SU-DHL-6 (cell line): Measurements from ENCODE around the gene IRX2.

Source experiments
- H2AFZ ChIP-seq: fragments of 200-600 bp; sonication (generic); 2 replicates; pipeline ENCODE4 v1.6.1; 2014; ENCODE audit warnings: low read depth, mild to moderate bottlenecking, moderate library complexity, mixed read lengths, antibody characterized with exemption, low read length; ENCODE audit not compliant: severe bottlenecking
- H3F3A ChIP-seq: fragments of 200-600 bp; shearing (Covaris generic); 2 replicates; pipeline ENCODE4 v1.6.0; 2016; ENCODE audit warnings: antibody characterized with exemption, mild to moderate bottlenecking; ENCODE audit not compliant: insufficient read depth
- H3K27ac ChIP-seq: fragments of 200-600 bp; sonication (generic); 2 replicates; pipeline ENCODE4 v1.5.1; 2016; ENCODE audit warnings: low read depth, mild to moderate bottlenecking, low read length, moderate library complexity, mixed read lengths
- H3K27me3 ChIP-seq: fragments of 200-600 bp; sonication (generic), shearing (Covaris generic); 2 replicates; pipeline ENCODE4 v1.6.0; 2014; ENCODE audit warnings: mild to moderate bottlenecking, low read length
- H3K36me3 ChIP-seq: fragments of 200-600 bp; sonication (generic); 2 replicates; pipeline ENCODE4 v1.6.1; 2014; ENCODE audit warnings: mild to moderate bottlenecking, low read length, mixed read lengths
- H3K4me2 ChIP-seq: fragments of 300-600, 200-600 bp; shearing (Covaris generic), sonication (generic); 2 replicates; pipeline ENCODE4 v1.6.0; 2014; ENCODE audit warnings: low read length, low read depth, mild to moderate bottlenecking; ENCODE audit not compliant: poor library complexity, severe bottlenecking
- H3K4me3 ChIP-seq: fragments of 200-600 bp; sonication (generic); 2 replicates; pipeline ENCODE4 v1.5.1; 2014; ENCODE audit warnings: antibody characterized with exemption, low read length, mild to moderate bottlenecking, mixed read lengths; ENCODE audit not compliant: insufficient read depth, poor library complexity, severe bottlenecking
- H3K79me2 ChIP-seq: fragments of 200-600 bp; sonication (generic); 2 replicates; pipeline ENCODE4 v1.6.1; 2014; ENCODE audit warnings: mild to moderate bottlenecking, low read length, moderate library complexity; ENCODE audit not compliant: insufficient read depth
- H3K9ac ChIP-seq: fragments of 200-600 bp; sonication (generic); 2 replicates; pipeline ENCODE4 v1.7.0; 2014; ENCODE audit warnings: mild to moderate bottlenecking, low read length
- H3K9me2 ChIP-seq: fragments of 200-600 bp; sonication (generic); replicated peaks from 2 replicates; pipeline ENCODE4 v1.6.1; 2014; ENCODE audit warnings: low read length; ENCODE audit not compliant: insufficient read depth
- H3K9me3 ChIP-seq: fragments of 200-600 bp; sonication (generic); 2 replicates; pipeline ENCODE4 v1.6.1; 2014; ENCODE audit warnings: low read length, mixed read lengths; ENCODE audit not compliant: insufficient read depth
- H4K20me1 ChIP-seq: fragments of 200-600 bp; sonication (generic); 2 replicates; pipeline ENCODE4 v1.6.1; 2014; ENCODE audit warnings: low read depth, mild to moderate bottlenecking, antibody characterized with exemption, low read length, moderate library complexity, mixed read lengths
- EZH2phosphoT487 ChIP-seq: fragments of 200-600 bp; sonication (generic), shearing (Covaris generic); conservative IDR thresholded peaks from 2 replicates; pipeline ENCODE4 v1.6.1; 2018; ENCODE audit warnings: mild to moderate bottlenecking, antibody characterized with exemption, low read length, moderate library complexity, mixed read lengths
- TF ChIP-seq, protein P1 (sequence below): fragments of 200-600 bp; sonication (generic); IDR thresholded peaks from one replicate; pipeline ENCODE4 v1.5.1; 2017; ENCODE audit warnings: antibody characterized with exemption, mild to moderate bottlenecking, low read length, moderate library complexity; ENCODE audit not compliant: insufficient read depth, poor library complexity, severe bottlenecking

Gene IRX2

DNA sequence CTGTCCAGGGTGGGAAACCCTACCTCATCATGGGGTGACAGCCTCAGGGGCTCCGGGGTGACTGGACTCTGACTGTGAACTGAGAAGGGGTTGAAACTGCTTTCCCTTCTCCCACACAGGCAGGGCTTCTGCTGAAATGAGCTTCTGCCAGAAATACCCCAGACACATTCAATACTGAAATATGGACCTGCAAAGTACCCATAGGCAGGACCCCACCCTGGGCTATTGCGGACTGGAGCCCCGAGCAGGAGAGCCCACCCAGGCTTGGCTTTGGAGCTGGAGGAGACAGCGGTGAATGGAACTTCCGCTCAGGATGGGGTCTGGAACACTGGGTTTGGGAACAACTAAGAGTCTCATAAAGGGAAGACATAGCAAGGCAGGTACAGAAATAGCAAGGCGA lies 37.5 kb downstream of the IRX2 start:
- H2AFZ ChIP-seq: no peak overlapping the region
- no peaks in the 10 kb centered on the region for H3K36me3 ChIP-seq
- H3K9me3 ChIP-seq: no peaks in the 10 kb centered on the region
- no peaks in the 10 kb centered on the region for H3K9me2 ChIP-seq
- H3F3A ChIP-seq: no peaks in the 10 kb centered on the region
- no peaks in the 10 kb centered on the region for H3K79me2 ChIP-seq
- H4K20me1 ChIP-seq: no peaks in the 10 kb centered on the region
- H3K9ac ChIP-seq: no peak overlapping the region
- no peak for TF ChIP-seq EZH2phosphoT487
- TF ChIP-seq, protein P1, sequence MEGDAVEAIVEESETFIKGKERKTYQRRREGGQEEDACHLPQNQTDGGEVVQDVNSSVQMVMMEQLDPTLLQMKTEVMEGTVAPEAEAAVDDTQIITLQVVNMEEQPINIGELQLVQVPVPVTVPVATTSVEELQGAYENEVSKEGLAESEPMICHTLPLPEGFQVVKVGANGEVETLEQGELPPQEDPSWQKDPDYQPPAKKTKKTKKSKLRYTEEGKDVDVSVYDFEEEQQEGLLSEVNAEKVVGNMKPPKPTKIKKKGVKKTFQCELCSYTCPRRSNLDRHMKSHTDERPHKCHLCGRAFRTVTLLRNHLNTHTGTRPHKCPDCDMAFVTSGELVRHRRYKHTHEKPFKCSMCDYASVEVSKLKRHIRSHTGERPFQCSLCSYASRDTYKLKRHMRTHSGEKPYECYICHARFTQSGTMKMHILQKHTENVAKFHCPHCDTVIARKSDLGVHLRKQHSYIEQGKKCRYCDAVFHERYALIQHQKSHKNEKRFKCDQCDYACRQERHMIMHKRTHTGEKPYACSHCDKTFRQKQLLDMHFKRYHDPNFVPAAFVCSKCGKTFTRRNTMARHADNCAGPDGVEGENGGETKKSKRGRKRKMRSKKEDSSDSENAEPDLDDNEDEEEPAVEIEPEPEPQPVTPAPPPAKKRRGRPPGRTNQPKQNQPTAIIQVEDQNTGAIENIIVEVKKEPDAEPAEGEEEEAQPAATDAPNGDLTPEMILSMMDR: no peak
- H3K4me2 ChIP-seq: no peak overlapping the region
- no peaks in the 10 kb centered on the region for H3K27me3 ChIP-seq
- H3K27ac ChIP-seq: no peak overlapping the region
- H3K4me3 ChIP-seq: no peak overlapping the region

- no peaks in the 10 kb centered on the region for H3F3A ChIP-seq
- no peak overlapping the region for H2AFZ ChIP-seq
- no peaks in the 10 kb centered on the region for H3K36me3 ChIP-seq
- no peaks in the 10 kb centered on the region for H3K9me3 ChIP-seq
- no peak overlapping the region for H3K9ac ChIP-seq
- H3K4me2 ChIP-seq: no peak overlapping the region
- no peak overlapping the region for H3K27ac ChIP-seq
- H3K9me2 ChIP-seq: no peaks in the 10 kb centered on the region
- H3K27me3 ChIP-seq: no peaks in the 10 kb centered on the region
- no peak overlapping the region for H3K4me3 ChIP-seq
- no peak for TF ChIP-seq EZH2phosphoT487
- TF ChIP-seq, protein P1: no peak
- no peaks in the 10 kb centered on the region for H4K20me1 ChIP-seq
- H3K79me2 ChIP-seq: no peaks in the 10 kb centered on the region
Observed at GRCh38 chr5:2711446-2712425, 39.7 kb downstream of the IRX2 start.

GRCh38 chr5:2710910-2711309 lies 40.6 kb downstream of the IRX2 start:
- no peaks in the 10 kb centered on the region for H3K27me3 ChIP-seq
- H3K4me3 ChIP-seq: no peak overlapping the region
- no peaks in the 10 kb centered on the region for H3K36me3 ChIP-seq
- no peak overlapping the region for H3K9ac ChIP-seq
- TF ChIP-seq, protein P1: no peak
- TF ChIP-seq EZH2phosphoT487: no peak
- H3K79me2 ChIP-seq: no peaks in the 10 kb centered on the region
- no peaks in the 10 kb centered on the region for H3K9me3 ChIP-seq
- H2AFZ ChIP-seq: no peak overlapping the region
- no peak overlapping the region for H3K27ac ChIP-seq
- H4K20me1 ChIP-seq: no peaks in the 10 kb centered on the region
- H3K9me2 ChIP-seq: no peaks in the 10 kb centered on the region
- no peak overlapping the region for H3K4me2 ChIP-seq
- H3F3A ChIP-seq: no peaks in the 10 kb centered on the region
